ENCODE data around the gene SFI1.

DNA sequence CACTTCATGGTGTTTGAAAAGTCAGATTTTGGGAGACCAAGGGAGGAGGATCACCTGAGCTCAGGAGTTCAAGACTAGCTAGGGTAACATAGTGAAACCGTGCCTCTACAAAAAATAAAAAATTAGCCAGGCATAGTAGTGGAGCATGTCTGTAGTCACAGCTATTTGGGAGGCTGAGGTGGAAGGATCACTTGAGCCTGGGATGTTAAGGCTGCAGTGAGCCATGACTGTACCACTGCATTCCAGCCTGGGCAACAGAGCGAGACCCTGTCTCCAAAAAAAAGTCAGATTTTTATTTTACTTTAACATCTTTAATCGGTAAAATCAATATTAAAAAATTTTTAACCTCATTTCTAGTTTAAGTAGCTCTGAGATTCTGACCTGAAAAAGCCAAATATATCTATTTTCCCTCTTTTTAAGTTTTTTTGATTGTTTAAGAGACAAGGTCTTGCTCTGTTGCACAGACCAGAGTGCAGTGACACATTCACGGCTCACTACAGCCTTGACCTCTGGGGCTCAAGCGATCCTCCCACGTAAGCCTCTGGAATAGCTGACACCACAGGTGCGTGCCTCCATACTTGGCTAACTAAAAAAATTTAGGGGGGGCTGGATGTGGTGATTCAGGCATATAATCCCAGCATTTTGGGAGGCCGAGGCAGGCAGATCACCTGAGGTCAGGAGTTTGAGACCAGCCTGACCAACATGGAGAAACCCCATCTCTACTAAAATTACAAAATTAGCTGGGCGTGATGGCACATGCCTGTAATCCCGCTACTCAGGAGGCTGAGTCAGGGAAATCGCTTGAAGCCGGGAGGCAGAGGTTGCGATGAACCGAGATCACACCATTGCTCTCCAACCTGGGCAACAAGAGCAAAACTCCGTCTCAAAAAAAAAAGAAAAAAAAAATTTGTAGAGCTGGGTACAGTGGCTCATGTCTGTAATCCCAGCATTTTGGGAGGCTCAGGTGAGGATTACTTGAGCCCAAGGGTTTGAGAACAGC is 48.4 kb downstream of the SFI1 start:
- no peak for TF ChIP-seq POLR2A (IDR thresholded peaks at IDR 0.05; ENCODE audit: low read depth, low read length)
- no peak for TF ChIP-seq RAD21 (IDR thresholded peaks at IDR 0.05; ENCODE audit: low read length)
- TF ChIP-seq, protein P1, sequence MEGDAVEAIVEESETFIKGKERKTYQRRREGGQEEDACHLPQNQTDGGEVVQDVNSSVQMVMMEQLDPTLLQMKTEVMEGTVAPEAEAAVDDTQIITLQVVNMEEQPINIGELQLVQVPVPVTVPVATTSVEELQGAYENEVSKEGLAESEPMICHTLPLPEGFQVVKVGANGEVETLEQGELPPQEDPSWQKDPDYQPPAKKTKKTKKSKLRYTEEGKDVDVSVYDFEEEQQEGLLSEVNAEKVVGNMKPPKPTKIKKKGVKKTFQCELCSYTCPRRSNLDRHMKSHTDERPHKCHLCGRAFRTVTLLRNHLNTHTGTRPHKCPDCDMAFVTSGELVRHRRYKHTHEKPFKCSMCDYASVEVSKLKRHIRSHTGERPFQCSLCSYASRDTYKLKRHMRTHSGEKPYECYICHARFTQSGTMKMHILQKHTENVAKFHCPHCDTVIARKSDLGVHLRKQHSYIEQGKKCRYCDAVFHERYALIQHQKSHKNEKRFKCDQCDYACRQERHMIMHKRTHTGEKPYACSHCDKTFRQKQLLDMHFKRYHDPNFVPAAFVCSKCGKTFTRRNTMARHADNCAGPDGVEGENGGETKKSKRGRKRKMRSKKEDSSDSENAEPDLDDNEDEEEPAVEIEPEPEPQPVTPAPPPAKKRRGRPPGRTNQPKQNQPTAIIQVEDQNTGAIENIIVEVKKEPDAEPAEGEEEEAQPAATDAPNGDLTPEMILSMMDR (conservative IDR thresholded peaks at IDR 0.05; ENCODE audit: low read depth, low read length), result no peak
- no peak for TF ChIP-seq MXI1 (IDR thresholded peaks at IDR 0.05; ENCODE audit: borderline replicate concordance, low read depth, low read length)
- TF ChIP-seq BHLHE40 (IDR thresholded peaks at IDR 0.05; ENCODE audit: low read depth, low read length), result no peak
- TF ChIP-seq CHD1 (IDR thresholded peaks at IDR 0.05; ENCODE audit: low read depth, low read length), result no peak
- no peak for TF ChIP-seq CEBPB (IDR thresholded peaks at IDR 0.05; ENCODE audit: low read depth, low read length)
- no peak for TF ChIP-seq NFE2L2 (IDR thresholded peaks at IDR 0.05; ENCODE audit: low read depth, low read length)
- TF ChIP-seq, protein P2, sequence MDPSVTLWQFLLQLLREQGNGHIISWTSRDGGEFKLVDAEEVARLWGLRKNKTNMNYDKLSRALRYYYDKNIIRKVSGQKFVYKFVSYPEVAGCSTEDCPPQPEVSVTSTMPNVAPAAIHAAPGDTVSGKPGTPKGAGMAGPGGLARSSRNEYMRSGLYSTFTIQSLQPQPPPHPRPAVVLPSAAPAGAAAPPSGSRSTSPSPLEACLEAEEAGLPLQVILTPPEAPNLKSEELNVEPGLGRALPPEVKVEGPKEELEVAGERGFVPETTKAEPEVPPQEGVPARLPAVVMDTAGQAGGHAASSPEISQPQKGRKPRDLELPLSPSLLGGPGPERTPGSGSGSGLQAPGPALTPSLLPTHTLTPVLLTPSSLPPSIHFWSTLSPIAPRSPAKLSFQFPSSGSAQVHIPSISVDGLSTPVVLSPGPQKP (IDR thresholded peaks at IDR 0.05; ENCODE audit: borderline replicate concordance, low read depth, low read length), result no peak
- TF ChIP-seq FOS (IDR thresholded peaks at IDR 0.05; ENCODE audit: low read depth, low read length), result no peak
- no peak for TF ChIP-seq RFX5 (IDR thresholded peaks at IDR 0.05; ENCODE audit: low read depth, low read length)
- TF ChIP-seq SMC3 (IDR thresholded peaks at IDR 0.05; ENCODE audit: low read depth, low read length), result no peak
- no peak for TF ChIP-seq MAFK (IDR thresholded peaks at IDR 0.05; ENCODE audit: low read depth, low read length)

Data from IMR-90 (cell line).